HTERT RPE-1 (cell line): ENCODE measurements around the gene PDCD1LG2.
"Not testable (repeated sequence)": the region's sequence is repeated elsewhere in the genome, so short reads cannot be mapped to it uniquely, and the experiment has no call there.

ENCODE experiments used
- in situ Hi-C: fragments of 300-500 bp; cut with MboI; formaldehyde crosslinking; loops from 4 replicates; pipeline ENCODE4 v1.14.3; 2020; ENCODE audit warnings: low sequenced_read_pairs

Gene PDCD1LG2

GRCh38 chr9:5510360-5510931, at the start of gene PDCD1LG2:
Gene PDCD1LG2 (plus strand): TSS chr9:5510531. CDS start chr9:5522547, 12,016 bp downstream.
- in situ Hi-C loops, result no loop called here

GRCh38 chr9:5464831-5465330, 45.5 kb upstream of the PDCD1LG2 start:
- in situ Hi-C loops, result not testable (repeated sequence)

- in situ Hi-C loops, result no loop called here
Observed at GRCh38 chr9:5466005-5466404, 44.3 kb upstream of the PDCD1LG2 start.

- in situ Hi-C loops, result no loop called here
Observed at GRCh38 chr9:5466766-5467165, 43.6 kb upstream of the PDCD1LG2 start.

- in situ Hi-C loops, result no loop called here
Observed at GRCh38 chr9:5468850-5469249, 41.5 kb upstream of the PDCD1LG2 start.

GRCh38 chr9:5470122-5470521, 40.2 kb upstream of the PDCD1LG2 start:
- in situ Hi-C loops, result no loop called here

GRCh38 chr9:5470816-5471215, 39.5 kb upstream of the PDCD1LG2 start:
- in situ Hi-C loops, result no loop called here

GRCh38 chr9:5475611-5476010, 34.7 kb upstream of the PDCD1LG2 start:
- in situ Hi-C loops, result not testable (repeated sequence)

- in situ Hi-C loops, result no loop called here
Observed at GRCh38 chr9:5478206-5478605, 32.1 kb upstream of the PDCD1LG2 start.

- in situ Hi-C loops, result no loop called here
Observed at GRCh38 chr9:5479994-5480694, 30.2 kb upstream of the PDCD1LG2 start.

GRCh38 chr9:5480919-5481318, 29.4 kb upstream of the PDCD1LG2 start:
- in situ Hi-C loops, result no loop called here

GRCh38 chr9:5481322-5482040, 28.9 kb upstream of the PDCD1LG2 start:
- in situ Hi-C loops, result no loop called here

- in situ Hi-C loops, result no loop called here
Observed at GRCh38 chr9:5482194-5482593, 28.1 kb upstream of the PDCD1LG2 start.

- in situ Hi-C loops, result no loop called here
Observed at GRCh38 chr9:5483306-5483705, 27.0 kb upstream of the PDCD1LG2 start.

- in situ Hi-C loops, result no loop called here
Observed at GRCh38 chr9:5485378-5486085, 24.8 kb upstream of the PDCD1LG2 start.

- in situ Hi-C loops, result no loop called here
Observed at GRCh38 chr9:5486988-5487387, 23.3 kb upstream of the PDCD1LG2 start.

GRCh38 chr9:5488221-5489008, 21.9 kb upstream of the PDCD1LG2 start:
- in situ Hi-C loops, result no loop called here

- in situ Hi-C loops, result no loop called here
Observed at GRCh38 chr9:5489630-5490490, 20.5 kb upstream of the PDCD1LG2 start.

- in situ Hi-C loops, result no loop called here
Observed at GRCh38 chr9:5492965-5493678, 17.2 kb upstream of the PDCD1LG2 start.
